HepG2 (cell line): Measurements from ENCODE around the gene ESPNL. TPM values are rescaled to one million over a fixed set of nuclear protein-coding genes. Genes with fewer than 3 reads are reported as not detected.

Experiments
- ATAC-seq: fragments of 200-7000 bp; cut with Tn5 transposase; 3 replicates; pipeline ENCODE4 v1.9.1; 2020; ENCODE audit warnings: mild to moderate bottlenecking, moderate library complexity
- BruUV-seq: library from RNA; stranded (reverse); fragments of 400-500 nt; replicated peaks from 2 replicates; lab custom pipeline; 2021; lab: Mats Ljungman, UMichigan
- CTCF ChIA-PET: fragments of 300-600 bp; formaldehyde crosslinking; extraction: SDS; loops from one replicate; lab custom pipeline; 2021; ENCODE audit warnings: low total read pairs, inconsistent platforms, low intra/inter-chr PET ratio; lab: Yijun Ruan, JAX
- POLR2A ChIA-PET: fragments of 350-600 bp; sonication (Branson Sonifier 250); formaldehyde crosslinking; loops from one replicate; lab custom pipeline; 2020; ENCODE audit warnings: antibody characterized with exemption, inconsistent platforms; lab: Yijun Ruan, JAX
- DNase-seq: peaks from one replicate; pipeline ENCODE4 v3.0.0-alpha.2; 2015; ENCODE audit warnings: low spot score
- FAIRE-seq: peaks from 3 replicates; lab custom pipeline; 2011; peaks lifted over from hg19 to GRCh38; lab: Jason Lieb, UNC
- H2AFZ ChIP-seq: one replicate; pipeline ENCODE4 v1.6.1; 2011; ENCODE audit warnings: low read length, inconsistent platforms
- H3K27ac ChIP-seq: fragments of 300-600 bp; 3 replicates; pipeline ENCODE4 v1.8.0; 2011; ENCODE audit warnings: mixed run types, mild to moderate bottlenecking, mixed read lengths, low read length, inconsistent platforms; ENCODE audit not compliant: insufficient read depth; ENCODE audit errors: extremely low read length
- H3K27me3 ChIP-seq, 2 experiments: fragments of 200-600 bp in 1 of 2; 2 replicates in 1 of 2; 3 replicates in 1 of 2; pipeline versions ENCODE4 v1.6.0 to v1.8.0; 2011; ENCODE audit warnings: low read length in 2 of 2, mild to moderate bottlenecking in 2 of 2, moderate library complexity in 2 of 2, inconsistent platforms in 1 of 2; ENCODE audit not compliant: insufficient read depth in 2 of 2, control insufficient read depth in 1 of 2
- H3K36me3 ChIP-seq, 2 experiments: fragments of 200-600 bp in 1 of 2; replicated peaks in 1 of 2; 2 replicates in 1 of 2; 3 replicates in 1 of 2; pipeline versions ENCODE4 v1.5.1 to v1.8.0; 2011; ENCODE audit warnings: low read length in 2 of 2, inconsistent platforms in 1 of 2; ENCODE audit not compliant: insufficient read depth in 2 of 2, control insufficient read depth in 1 of 2
- H3K4me1 ChIP-seq: 2 replicates; pipeline ENCODE4 v1.5.1; 2012; ENCODE audit warnings: low read length, inconsistent platforms; ENCODE audit not compliant: insufficient read depth
- H3K4me2 ChIP-seq: 2 replicates; pipeline ENCODE4 v1.6.0; 2011; ENCODE audit warnings: low read depth, low read length, inconsistent platforms
- H3K4me3 ChIP-seq, 3 experiments: fragments of 200-600 bp in 1 of 3; sonication (generic), shearing (Covaris generic) in 1 of 3; replicated peaks in 1 of 3; 2 replicates each; pipeline ENCODE4 v1.5.1; 2011 to 2016; ENCODE audit warnings: low read length in 3 of 3, inconsistent platforms in 2 of 3, low read depth in 2 of 3, mild to moderate bottlenecking in 2 of 3, control low read depth in 1 of 3, mixed read lengths in 1 of 3; ENCODE audit not compliant: insufficient read depth in 1 of 3
- H3K79me2 ChIP-seq: one replicate; pipeline ENCODE4 v1.6.1; 2011; ENCODE audit warnings: low read length, inconsistent platforms; ENCODE audit not compliant: insufficient read depth
- H3K9ac ChIP-seq: 2 replicates; pipeline ENCODE4 v1.6.0; 2011; ENCODE audit warnings: mild to moderate bottlenecking, low read depth, low read length, inconsistent platforms; ENCODE audit not compliant: insufficient read depth
- H3K9me3 ChIP-seq: 2 replicates; pipeline ENCODE4 v1.5.1; 2012; ENCODE audit warnings: mild to moderate bottlenecking, low read length
- H4K20me1 ChIP-seq: 2 replicates; pipeline ENCODE4 v1.6.0; 2011; ENCODE audit warnings: inconsistent platforms, mild to moderate bottlenecking, low read length, moderate library complexity; ENCODE audit not compliant: insufficient read depth
- FOXK2 ChIP-seq: fragments of 450-650 bp; IDR thresholded peaks from 2 replicates; pipeline ENCODE4 v1.6.1; 2016
- NFE2L1 ChIP-seq: sonication (generic); formaldehyde crosslinking; IDR thresholded peaks from 2 replicates; pipeline ENCODE4 v1.4.0; 2020; ENCODE audit warnings: missing genetic modification reagents, mild to moderate bottlenecking, borderline replicate concordance
- RARG ChIP-seq: sonication (generic); formaldehyde crosslinking; IDR thresholded peaks from 2 replicates; pipeline ENCODE4 v1.4.0; 2020; ENCODE audit warnings: low read depth, mild to moderate bottlenecking, missing genetic modification reagents
- TERF1 ChIP-seq: sonication (generic); formaldehyde crosslinking; IDR thresholded peaks from 2 replicates; pipeline ENCODE4 v1.8.0; 2022; ENCODE audit warnings: mild to moderate bottlenecking, missing genetic modification reagents, moderate library complexity
- ZBTB1 ChIP-seq: sonication (generic); formaldehyde crosslinking; IDR thresholded peaks from 2 replicates; pipeline ENCODE4 v1.4.0; 2020; ENCODE audit warnings: missing genetic modification reagents, borderline replicate concordance
- ZNF101 ChIP-seq: sonication (generic); formaldehyde crosslinking; IDR thresholded peaks from 2 replicates; pipeline ENCODE4 v1.4.0; 2020; ENCODE audit warnings: mild to moderate bottlenecking, low read depth, missing genetic modification reagents, borderline replicate concordance
- ZNF136 ChIP-seq: sonication (generic); formaldehyde crosslinking; IDR thresholded peaks from 2 replicates; pipeline ENCODE4 v1.8.1; 2022; ENCODE audit warnings: low read depth, mild to moderate bottlenecking, moderate library complexity, missing genetic modification reagents
- ZNF234 ChIP-seq: sonication (generic); formaldehyde crosslinking; conservative IDR thresholded peaks from 2 replicates; pipeline ENCODE4 v1.5.1; 2020; ENCODE audit warnings: mild to moderate bottlenecking, missing genetic modification reagents
- ZNF263 ChIP-seq: sonication (generic); formaldehyde crosslinking; IDR thresholded peaks from 2 replicates; pipeline ENCODE4 v1.4.0; 2020; ENCODE audit warnings: missing genetic modification reagents
- ZNF446 ChIP-seq: sonication (generic); formaldehyde crosslinking; IDR thresholded peaks from 2 replicates; pipeline ENCODE4 v1.5.0; 2020; ENCODE audit warnings: mild to moderate bottlenecking, missing genetic modification reagents
- ZNF460 ChIP-seq: sonication (generic); formaldehyde crosslinking; IDR thresholded peaks from 2 replicates; pipeline ENCODE4 v1.5.1; 2020; ENCODE audit warnings: missing genetic modification reagents, mild to moderate bottlenecking, borderline replicate concordance
- ZNF510 ChIP-seq: sonication (generic); formaldehyde crosslinking; IDR thresholded peaks from 2 replicates; pipeline ENCODE4 v1.4.0; 2020; ENCODE audit warnings: low read depth, mild to moderate bottlenecking, missing genetic modification reagents
- ZNF879 ChIP-seq: sonication (generic); formaldehyde crosslinking; IDR thresholded peaks from 2 replicates; pipeline ENCODE4 v1.8.1; 2023; ENCODE audit warnings: missing genetic modification reagents
- WGBS: methylation state at CpG from one replicate; pipeline ENCODE4 v1.1.6; 2017; ENCODE audit warnings: low lambda C conversion rate; 5-methylcytosine and 5-hydroxymethylcytosine counted together
- in situ Hi-C: cut with HindIII; loops from 2 replicates; pipeline ENCODE4 v1.10.0; 2017; ENCODE audit warnings: low pct_unique_long_range_greater_than_20kb; ENCODE audit not compliant: extremely low pct_ligation_motif_present
- intact Hi-C: fragments of 100-400 bp; cut with micrococcal nuclease; formaldehyde crosslinking; loops from one replicate; pipeline ENCODE4 v1.10.0; 2022; ENCODE audit not compliant: unreplicated experiment
- polyA plus RNA-seq, 8 experiments: library from polyadenylated mRNA; depleted of rRNA in 3 of 8; stranded (reverse) in 7 of 8; unstranded in 1 of 8; fragments of >200 nt; fragmentation: Illumina TruSeq in 4 of 8; extraction: Trizol in 4 of 8; gene quantifications; 2 replicates each; pipeline versions ENCODE4 v1.2.1 to v1.2.3, GENCODE V29; 2011 to 2016; ENCODE audit warnings: low read depth in 4 of 8, missing spikeins in 1 of 8, mixed read lengths in 1 of 8; ENCODE audit not compliant: insufficient read depth in 1 of 8
- total RNA-seq, 5 experiments: library from RNA; depleted of rRNA; stranded (reverse); fragments of >200 nt; fragmentation: Illumina TruSeq; extraction: Trizol; gene quantifications; 2 replicates each; pipeline ENCODE4 v1.2.3, GENCODE V29; 2016; ENCODE audit warnings: low read depth in 1 of 5
- TF ChIP-seq, protein P1 (sequence below): sonication (generic); formaldehyde crosslinking; IDR thresholded peaks from 2 replicates; pipeline ENCODE4 v1.8.0; 2022; ENCODE audit warnings: missing genetic modification reagents, mild to moderate bottlenecking, moderate library complexity, borderline replicate concordance
- TF ChIP-seq, protein P2 (sequence below): sonication (generic); formaldehyde crosslinking; IDR thresholded peaks from 2 replicates; pipeline ENCODE4 v1.8.1; 2023; ENCODE audit warnings: mild to moderate bottlenecking, missing genetic modification reagents

Gene ESPNL
- total and polyA plus RNA-seq, 2 of the 13 experiments (the other 11 are each of a cell fraction or from before 2014, with no cell fraction given): 0.45 to 0.80 TPM

GRCh38 chr2:238060096-238060541 is 40.0 kb upstream of the ESPNL start:
- in situ Hi-C loops (loop anchor here (5.0 kb wide), 1 partner anchor 93 kb away; the partner anchor contains the start of gene UBE2F), intact Hi-C loops (loop anchor here (2.0 to 10.0 kb wide), 4 partner anchors 47 to 385 kb away; partner anchors contain the start of genes PER2 and UBE2F)
- ChIA-PET POLR2A (interaction anchor here (0.9 to 2.9 kb wide), 27 partner anchors 10 to 203 kb away, joined by 3 to 27 read pairs (median 5); no protein-coding TSS in a partner anchor), CTCF (no interaction called here)
- Histone ChIP-seq H4K20me1 (no peaks in the 10 kb centered on the region), H3K79me2 (peaks cover 29% of the 10 kb centered on the region), H3K4me1 (peaks cover 57% of the 10 kb centered on the region), H3K27ac (peak overlapping the region; percentile 91), H2AFZ (peak overlapping the region; percentile 12), H3K9me3 (no peaks in the 10 kb centered on the region), H3K36me3 (peaks cover 0 to 3% of the 10 kb centered on the region in 2 experiments; a peak in 1 of 5 replicates), H3K4me2 (peak overlapping the region; percentile 97), H3K9ac (peak overlapping the region; percentile 95), H3K27me3 (no peaks in the 10 kb centered on the region; a peak in 1 of 5 replicates), H3K4me3 (peak overlapping the region; percentile 89 to 99 (median 97))
- FAIRE-seq (no peak), DNase-seq (no peak), ATAC-seq (no peak)
- no TSS peak for BruUV-seq
- WGBS: under 1% methylated on average over 15 of the region's 18 CpGs
- TF ChIP-seq TERF1 (CRISPR knock-in tag): 0 out of 2 replicates have a peak, but pooled peaks have one; percentile 42
- TF ChIP-seq, protein P1, sequence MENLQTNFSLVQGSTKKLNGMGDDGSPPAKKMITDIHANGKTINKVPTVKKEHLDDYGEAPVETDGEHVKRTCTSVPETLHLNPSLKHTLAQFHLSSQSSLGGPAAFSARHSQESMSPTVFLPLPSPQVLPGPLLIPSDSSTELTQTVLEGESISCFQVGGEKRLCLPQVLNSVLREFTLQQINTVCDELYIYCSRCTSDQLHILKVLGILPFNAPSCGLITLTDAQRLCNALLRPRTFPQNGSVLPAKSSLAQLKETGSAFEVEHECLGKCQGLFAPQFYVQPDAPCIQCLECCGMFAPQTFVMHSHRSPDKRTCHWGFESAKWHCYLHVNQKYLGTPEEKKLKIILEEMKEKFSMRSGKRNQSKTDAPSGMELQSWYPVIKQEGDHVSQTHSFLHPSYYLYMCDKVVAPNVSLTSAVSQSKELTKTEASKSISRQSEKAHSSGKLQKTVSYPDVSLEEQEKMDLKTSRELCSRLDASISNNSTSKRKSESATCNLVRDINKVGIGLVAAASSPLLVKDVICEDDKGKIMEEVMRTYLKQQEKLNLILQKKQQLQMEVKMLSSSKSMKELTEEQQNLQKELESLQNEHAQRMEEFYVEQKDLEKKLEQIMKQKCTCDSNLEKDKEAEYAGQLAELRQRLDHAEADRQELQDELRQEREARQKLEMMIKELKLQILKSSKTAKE (CRISPR knock-in tag): 0 out of 2 replicates have a peak, but pooled peaks have one; percentile 9
- TF ChIP-seq, protein P2, sequence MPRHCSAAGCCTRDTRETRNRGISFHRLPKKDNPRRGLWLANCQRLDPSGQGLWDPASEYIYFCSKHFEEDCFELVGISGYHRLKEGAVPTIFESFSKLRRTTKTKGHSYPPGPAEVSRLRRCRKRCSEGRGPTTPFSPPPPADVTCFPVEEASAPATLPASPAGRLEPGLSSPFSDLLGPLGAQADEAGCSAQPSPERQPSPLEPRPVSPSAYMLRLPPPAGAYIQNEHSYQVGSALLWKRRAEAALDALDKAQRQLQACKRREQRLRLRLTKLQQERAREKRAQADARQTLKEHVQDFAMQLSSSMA (CRISPR knock-in tag): 0 out of 2 replicates have a peak, but pooled peaks have one; percentile 11
- TF ChIP-seq ZNF263 (CRISPR knock-in tag): no peak
- 0 out of 2 replicates have a peak, but pooled peaks have one; percentile 53 for TF ChIP-seq NFE2L1
- TF ChIP-seq RARG (CRISPR knock-in tag): peak; percentile 9; the same call in 1 of the 2 replicates
- peak; percentile 86; the same call in 1 of the 2 replicates for TF ChIP-seq ZNF446 (CRISPR knock-in tag)
- TF ChIP-seq ZNF136 (CRISPR knock-in tag): no peak
- TF ChIP-seq ZNF460: peak; percentile 39; the same call in 1 of the 2 replicates
- 0 out of 2 replicates have a peak, but pooled peaks have one; percentile 88 for TF ChIP-seq ZNF234 (CRISPR knock-in tag)
- 0 out of 2 replicates have a peak, but pooled peaks have one; percentile 15 for TF ChIP-seq ZNF510 (CRISPR knock-in tag)
- peak; percentile 32; the same call in 1 of the 2 replicates for TF ChIP-seq FOXK2
- TF ChIP-seq ZBTB1 (CRISPR knock-in tag): no peak
- TF ChIP-seq ZNF101 (CRISPR knock-in tag): 0 out of 2 replicates have a peak, but pooled peaks have one; percentile 10
- TF ChIP-seq ZNF879: no peak
